Activated T-cell treated with anti-CD3 and anti-CD28 coated beads for 4 hours (primary cell): ENCODE measurements around the gene TIAM1.

Source experiments
- DNase-seq: peaks from one replicate; pipeline ENCODE4 v3.0.0-alpha.2; 2020

The TIAM1 gene, protein sequence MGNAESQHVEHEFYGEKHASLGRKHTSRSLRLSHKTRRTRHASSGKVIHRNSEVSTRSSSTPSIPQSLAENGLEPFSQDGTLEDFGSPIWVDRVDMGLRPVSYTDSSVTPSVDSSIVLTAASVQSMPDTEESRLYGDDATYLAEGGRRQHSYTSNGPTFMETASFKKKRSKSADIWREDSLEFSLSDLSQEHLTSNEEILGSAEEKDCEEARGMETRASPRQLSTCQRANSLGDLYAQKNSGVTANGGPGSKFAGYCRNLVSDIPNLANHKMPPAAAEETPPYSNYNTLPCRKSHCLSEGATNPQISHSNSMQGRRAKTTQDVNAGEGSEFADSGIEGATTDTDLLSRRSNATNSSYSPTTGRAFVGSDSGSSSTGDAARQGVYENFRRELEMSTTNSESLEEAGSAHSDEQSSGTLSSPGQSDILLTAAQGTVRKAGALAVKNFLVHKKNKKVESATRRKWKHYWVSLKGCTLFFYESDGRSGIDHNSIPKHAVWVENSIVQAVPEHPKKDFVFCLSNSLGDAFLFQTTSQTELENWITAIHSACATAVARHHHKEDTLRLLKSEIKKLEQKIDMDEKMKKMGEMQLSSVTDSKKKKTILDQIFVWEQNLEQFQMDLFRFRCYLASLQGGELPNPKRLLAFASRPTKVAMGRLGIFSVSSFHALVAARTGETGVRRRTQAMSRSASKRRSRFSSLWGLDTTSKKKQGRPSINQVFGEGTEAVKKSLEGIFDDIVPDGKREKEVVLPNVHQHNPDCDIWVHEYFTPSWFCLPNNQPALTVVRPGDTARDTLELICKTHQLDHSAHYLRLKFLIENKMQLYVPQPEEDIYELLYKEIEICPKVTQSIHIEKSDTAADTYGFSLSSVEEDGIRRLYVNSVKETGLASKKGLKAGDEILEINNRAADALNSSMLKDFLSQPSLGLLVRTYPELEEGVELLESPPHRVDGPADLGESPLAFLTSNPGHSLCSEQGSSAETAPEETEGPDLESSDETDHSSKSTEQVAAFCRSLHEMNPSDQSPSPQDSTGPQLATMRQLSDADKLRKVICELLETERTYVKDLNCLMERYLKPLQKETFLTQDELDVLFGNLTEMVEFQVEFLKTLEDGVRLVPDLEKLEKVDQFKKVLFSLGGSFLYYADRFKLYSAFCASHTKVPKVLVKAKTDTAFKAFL (N-terminal part only)

DNA sequence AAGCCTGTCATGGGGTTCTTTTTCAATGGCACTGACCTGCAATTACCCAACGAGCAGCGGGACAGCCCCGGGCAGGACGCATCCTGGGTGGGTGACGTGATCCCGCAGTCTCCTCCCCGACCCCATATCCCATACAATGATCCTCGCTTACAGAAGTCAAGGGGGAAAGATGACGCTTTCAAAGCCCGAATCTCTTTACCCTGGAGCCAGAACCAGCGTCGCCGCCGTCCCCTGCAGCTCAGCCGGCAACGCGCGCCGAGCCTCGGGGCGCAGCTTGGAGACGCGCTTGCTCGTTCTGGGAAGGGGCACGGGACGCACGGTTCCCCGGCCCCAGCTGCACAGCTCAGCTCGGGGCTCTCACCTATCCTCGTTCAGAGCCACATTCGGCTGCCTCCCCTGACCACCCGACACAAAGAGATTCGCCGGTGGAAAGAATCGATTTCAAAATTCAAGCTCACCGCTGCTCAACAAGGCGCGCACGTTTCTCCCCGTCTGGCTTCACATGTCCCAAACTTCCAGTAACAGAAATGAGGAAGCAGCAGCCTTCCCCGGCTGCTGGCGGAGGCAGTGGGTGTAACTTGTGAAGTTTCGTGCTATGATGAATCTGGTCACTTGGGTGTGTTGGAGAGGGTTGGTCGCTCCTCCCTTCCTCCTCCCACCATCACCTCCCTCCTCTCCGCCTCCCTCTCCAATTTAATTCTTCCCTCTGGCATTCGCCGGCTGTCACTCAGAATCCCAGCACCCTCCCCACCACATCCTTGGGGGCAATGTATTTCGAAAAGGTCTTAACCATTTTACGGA lies at the start of gene TIAM1:
TSS of gene TIAM1 (minus strand) at position 582 of the 801 bp plus-strand sequence. CDS start 77,289 bp downstream, outside the sequence.
- DNase-seq: no peak

DNA sequence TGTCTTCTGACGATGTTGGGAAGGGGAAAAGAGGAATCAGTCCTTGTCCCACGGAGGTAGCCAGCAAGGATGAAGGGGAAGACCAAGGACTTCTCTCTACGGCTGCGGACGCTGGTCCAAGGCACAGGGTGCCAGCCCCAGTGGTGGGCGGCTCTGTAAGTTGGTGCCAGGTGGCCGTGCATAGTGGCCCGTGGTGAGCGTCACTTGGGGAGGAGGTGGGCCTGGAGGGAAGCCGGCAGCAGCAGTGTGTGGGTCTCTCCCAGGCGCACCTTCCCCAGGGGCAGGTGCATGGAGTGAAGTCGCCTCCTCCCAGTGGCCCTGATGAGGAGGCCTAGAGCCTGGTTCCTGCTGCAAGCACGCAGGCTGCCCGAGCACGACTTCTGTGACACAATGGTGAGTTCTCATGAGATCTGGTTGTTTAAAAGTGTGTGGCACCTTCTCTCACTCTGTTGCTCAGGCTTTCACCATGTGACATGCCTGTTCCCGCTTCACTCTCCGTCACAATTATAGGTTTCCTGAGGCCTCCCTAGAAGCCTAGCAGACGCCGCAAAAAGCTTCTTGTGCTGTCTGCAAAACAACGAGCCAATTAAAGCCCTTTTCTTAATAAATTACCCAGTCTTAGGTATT lies 43.6 kb upstream of the TIAM1 start:
- DNase-seq: no peak

DNA sequence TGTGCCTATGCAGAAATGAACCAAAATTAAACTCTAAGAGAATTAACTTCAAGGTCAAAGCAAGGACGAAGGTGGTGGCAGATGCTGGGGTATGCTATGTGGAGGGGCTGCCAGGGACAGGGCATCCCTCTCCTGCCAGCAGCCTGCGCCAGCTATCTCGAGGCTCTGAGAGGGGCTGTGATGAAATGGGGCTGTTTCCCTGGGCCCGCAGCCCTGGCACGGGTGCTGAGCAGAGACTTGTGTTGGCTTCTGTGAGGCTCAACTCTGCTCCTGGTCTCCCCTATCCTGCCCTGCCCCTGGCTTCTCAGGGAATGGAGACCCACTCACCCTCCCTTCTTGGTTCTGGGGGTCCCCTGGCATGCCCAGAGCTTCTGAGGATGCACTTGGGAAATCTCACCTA lies 41.9 kb upstream of the TIAM1 start:
- DNase-seq: no peak

DNA sequence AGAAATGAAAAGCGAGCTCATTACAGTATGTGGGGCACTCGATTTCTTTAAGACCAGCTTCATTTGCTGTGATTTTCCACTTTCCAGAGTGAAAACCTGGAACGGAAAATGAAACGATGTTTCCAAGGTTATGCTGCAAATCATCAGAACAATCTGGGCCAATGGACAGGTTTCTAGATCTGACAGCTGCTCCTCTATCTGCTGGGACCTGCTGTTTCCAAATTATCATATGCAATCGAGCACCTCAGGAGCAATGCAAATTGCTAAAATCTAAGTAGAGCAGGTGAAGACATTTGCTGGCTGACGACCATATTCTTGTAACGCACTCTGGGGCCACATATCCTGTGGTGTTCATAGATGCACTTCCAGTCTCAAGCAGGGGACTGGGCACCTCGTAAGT lies 39.7 kb upstream of the TIAM1 start:
- no peak for DNase-seq

DNA sequence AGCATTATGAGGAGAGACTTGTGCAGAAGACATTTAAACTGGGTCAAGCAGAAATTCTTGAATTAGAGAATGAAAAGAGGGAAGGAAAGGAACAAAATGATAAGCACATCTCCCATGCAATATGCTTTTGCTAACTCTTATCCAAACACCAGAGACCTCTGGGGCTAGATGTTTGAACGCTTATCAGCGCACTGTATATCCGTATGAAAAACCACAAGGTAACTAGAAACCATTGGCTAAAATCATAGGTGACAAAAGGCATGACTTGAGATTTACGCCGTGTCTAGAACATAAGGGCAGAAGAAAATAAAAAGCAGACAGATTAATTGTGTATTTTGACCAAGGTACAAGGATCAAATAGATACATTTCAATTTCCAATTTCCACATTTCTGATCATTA lies 38.0 kb upstream of the TIAM1 start:
- DNase-seq: no peak

DNA sequence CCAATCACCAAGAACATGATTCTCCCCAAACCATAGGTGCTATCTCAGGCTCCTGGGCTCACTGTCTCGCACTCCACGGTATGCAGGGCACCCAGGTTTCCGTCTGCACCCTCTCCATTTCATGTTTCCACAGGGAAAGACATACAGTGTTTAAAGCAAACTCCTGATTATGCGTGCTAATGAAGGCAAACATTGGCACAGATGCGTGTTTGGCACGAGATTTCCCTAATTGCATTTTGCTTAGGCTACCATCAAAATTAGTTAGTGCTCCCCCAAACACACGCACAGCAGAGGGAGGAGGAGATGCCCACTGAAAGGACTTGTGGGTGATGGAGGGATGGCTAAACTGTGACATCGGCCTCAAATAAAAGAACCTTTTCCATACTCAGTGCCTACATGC lies 32.2 kb upstream of the TIAM1 start:
- no peak for DNase-seq

DNA sequence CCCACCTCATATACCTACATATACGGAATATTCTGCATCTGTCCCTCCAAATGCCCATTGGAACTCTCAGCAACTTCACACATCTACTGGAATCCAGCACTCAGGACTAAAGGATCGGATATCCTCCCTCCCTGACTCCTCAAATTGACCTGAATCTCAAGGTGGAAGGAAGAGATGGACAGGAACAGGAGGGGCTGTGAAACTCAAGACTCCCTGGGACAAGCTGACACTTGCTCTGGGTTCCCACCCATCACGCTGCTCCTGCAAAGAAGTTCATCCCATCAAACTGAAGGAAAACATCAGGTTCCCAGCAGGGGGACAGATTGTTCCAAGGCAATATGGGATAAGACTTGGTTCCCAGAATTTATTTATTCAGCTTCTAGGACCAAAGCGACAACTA lies 30.3 kb upstream of the TIAM1 start:
- no peak for DNase-seq

DNA sequence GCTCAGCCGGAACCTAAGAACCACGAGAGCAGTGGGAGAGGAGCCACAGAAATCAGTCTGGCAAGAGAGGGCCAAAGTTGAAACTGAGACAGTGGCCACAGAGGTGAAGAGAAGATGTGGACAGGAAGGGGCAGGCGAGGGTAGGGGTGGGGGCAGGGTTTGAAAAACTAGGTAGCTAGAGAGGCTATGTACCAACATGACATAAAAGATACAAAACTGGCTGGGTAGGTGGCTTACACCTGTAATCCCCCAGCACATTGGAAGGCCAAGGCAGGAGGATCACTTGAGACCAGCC lies 28.4 kb upstream of the TIAM1 start:
- DNase-seq: no peak

DNA sequence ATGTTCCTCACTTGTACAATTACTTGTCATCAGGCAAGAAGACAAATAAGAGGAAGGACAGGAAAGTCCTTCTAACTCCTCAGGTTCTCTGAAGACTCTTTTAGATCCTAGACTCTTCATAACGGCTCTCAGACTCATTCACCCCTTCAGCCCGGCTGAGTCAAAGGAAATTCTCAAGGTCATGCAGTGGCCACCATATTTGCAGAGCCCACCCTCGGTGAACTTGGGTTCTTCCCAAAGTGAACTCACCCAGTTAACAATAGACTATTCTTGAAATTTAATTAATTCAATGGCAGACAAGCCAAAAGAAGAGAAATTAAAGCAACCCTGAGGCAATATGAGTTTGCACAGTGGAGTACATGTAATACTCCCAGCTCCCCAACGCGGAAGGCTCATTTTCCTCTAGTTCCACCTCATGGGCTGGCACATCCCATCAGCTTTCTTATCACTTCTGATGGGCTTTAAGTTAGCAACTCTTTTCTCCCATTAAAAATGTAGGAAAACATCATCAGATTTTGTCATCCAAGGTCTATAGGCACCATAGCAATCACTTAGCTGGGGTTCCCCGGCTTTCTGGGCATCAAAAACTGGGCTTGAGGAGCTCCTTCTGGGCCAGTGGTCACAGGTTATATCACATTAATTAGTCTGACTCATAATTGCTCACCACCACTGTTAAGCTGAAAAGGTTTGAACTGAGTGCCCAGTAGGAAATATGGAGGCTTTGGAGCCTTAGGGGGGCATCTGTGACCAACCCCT lies 27.8 kb upstream of the TIAM1 start:
- no peak for DNase-seq

DNA sequence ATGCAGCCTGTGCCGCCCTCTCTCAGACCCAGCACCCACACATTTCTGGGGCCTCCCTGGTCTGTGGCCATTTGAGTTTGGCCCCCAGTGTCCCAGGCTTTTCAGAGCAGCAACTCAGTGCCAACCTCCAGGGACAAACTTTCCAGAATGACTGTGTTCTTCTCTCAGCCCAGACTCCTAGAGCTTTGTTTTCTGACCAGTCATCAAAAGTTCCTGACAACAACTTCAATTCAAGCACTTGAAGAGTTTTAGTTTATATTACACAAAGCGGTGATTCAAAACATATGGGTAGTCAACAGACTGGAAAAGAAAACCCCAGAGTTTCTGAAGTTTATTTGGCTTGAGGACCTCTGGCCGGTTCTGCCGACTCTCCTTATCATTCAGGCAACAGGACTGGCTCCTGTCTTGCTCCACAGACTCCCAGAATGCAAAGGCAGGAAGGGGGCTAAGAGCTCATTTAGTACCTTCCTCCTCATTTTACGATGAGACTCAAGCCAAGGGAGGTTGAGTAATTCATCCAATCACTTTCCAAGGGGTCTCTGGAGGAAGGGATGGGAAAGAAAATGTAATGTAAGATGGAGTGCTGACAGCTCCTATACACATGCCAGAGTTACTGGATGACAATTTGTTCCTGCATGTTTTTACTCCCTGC lies 27.0 kb upstream of the TIAM1 start:
- DNase-seq: no peak

DNA sequence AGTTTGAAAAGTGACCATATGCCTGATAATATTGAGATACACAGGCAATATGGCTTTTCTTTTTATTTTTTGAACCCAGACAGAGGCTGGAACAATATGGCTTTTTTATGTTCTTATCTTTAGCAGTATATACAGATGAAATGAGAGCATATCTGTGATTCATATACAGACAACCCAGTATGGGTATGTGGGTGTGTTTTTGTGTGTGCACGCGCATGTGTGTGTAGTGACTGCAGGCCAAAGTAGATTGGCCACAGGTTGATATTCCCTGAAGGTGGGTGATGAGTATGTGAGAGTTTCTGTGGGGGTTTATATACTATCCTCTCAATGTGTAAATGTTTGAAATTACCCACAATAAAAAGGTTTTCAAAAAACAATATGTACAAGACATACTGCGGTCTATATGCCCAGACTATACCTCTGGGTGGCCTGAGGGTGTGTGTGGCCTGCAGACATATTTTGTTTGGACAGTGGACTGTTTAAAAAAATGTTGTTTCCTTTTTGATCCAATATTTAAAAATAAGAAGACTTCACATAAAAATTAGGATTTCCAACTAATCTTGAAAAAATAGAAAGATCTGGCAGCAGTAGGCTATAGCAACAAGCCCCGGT lies 26.3 kb upstream of the TIAM1 start:
- DNase-seq: no peak

DNA sequence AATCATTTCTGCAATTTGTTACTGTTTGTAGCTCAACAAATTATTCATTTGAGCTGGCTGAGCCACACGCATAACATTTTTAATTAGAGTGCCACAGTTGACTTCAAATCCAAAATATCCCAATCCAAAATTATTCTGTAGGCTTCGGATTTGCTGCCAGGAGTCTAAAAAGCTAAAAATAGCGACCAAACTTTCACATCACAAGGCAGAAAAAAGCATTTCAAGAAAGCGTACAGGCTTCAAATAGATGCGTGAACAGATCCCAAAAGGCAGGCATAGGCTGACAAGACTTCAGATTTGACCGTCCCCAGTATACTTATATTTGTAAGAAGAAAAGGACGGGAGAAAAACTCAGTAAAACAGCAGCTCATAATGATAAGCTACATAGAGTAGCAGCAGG lies 24.3 kb upstream of the TIAM1 start:
- no peak for DNase-seq

DNA sequence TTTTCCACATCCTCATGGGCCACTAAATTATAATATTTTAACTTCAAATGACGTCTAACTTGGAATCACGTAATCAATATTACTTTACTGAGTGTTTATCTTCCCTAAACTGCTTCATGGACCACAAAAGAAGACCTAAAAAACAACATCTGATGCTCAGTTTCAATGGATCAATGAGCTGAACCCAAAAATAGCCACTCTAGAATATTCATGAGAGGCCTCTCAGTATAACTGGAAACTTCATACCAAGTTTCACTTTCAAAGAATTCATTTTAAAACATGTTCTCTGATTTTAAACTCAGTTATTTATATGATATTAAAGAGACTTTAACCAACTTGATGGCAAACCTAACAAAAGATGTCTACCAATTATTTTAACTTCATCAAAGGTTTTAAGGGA lies 23.7 kb upstream of the TIAM1 start:
- no peak for DNase-seq

DNA sequence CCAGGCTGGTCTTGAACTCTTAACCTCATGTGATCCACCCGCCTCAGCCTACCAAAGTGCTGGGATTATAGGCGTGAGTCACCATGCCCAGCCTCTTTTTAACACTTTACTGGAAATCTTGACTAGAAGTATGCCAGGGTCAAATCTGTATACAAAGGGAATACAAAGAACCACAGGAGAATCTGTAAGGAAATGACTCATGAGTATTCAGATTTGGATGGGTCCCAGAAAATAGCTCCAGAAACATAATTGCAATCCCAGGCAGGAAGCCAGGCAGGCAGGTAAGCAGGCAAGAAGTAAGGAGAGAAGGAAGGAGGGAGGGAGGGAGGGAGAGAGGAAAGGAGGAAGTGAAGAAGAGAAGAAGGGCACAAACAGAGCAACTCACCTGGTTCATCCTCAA lies 22.8 kb upstream of the TIAM1 start:
- no peak for DNase-seq

DNA sequence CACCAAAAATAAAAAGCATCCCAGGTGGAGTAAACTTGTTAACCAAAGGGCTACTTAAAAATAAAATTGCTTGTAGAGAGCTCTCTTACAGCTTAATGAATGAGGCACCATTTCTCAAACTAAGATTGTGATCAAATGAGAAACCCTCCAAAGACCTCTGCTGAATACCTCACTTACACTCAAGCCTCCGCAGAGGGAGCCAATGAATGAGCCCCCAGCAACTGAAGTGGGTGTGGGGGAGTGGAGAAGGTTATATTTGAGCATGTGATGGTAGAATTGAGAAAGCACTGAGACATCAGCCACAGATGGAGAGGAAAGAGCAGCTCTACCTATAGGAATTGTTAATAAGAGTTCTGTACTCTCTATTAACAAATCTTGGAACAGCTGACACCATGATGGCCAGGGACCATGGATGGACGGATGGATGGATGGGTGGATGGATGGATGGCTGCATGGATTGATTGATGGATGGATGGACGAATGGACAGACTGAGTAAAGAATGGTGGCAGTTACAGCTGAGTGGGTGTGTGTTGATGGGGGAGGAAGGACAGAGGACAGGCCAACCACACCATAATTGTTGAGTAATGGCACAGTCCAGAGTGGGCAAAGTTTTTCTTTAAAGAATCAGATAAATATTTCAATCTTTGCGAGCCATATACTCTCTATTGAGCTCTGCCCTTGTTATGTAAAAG lies 20.3 kb upstream of the TIAM1 start:
- no peak for DNase-seq

DNA sequence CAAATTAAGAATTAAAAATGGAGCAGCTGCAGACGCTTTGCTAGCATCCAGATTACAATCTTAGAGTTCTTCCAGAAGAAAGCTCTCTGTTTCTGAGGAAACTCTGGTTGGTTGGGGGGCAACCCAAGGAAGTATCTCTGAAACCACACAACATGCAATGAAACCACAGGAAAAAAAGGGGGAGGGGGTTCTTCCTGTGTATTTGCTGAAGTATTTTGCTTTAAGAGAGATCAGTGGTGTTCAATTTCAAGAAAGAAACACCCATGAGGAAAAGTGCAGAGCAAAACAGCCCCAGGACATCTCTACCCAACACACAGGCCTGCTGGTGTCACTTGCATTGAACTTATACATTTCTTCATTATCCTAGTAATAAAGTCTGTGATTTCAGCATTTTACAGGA lies 19.7 kb upstream of the TIAM1 start:
- no peak for DNase-seq

DNA sequence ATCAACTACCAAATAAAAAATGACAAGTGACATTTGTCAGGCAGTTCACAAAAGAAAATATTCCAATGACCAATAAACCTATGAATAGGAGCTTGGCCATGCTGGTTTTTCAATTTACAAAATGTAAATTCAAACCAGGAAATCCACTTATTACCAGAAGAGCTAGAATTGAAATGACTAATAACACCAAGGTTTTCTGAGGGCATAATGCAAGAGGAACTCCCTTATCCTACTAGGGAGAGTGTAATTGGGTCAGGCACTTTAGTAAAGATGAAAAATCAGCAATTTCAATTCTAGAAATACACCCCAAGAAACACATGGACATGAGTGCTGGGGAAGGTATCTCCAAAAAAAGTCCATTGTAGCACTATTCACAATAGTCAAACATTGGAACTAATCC lies 16.7 kb upstream of the TIAM1 start:
- no peak for DNase-seq

DNA sequence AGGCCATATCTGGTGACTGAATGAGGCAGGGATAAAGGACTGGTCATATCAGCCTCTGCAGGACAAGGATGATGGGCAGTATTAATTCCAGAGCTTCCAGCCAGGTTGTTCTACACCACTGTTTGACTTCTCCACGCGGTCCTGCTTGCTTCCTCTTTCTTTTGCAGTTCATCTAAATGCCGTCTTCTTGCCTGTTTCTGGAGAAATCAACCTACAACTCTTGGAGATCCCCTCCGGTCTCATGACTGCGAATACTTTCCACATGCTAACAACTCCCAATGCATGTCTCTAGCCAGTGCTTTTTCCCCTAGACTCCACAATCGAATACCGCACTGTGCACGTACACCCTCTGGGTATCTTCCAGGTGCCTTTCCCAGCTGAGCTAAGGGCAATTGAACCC lies 14.1 kb upstream of the TIAM1 start:
- no peak for DNase-seq

DNA sequence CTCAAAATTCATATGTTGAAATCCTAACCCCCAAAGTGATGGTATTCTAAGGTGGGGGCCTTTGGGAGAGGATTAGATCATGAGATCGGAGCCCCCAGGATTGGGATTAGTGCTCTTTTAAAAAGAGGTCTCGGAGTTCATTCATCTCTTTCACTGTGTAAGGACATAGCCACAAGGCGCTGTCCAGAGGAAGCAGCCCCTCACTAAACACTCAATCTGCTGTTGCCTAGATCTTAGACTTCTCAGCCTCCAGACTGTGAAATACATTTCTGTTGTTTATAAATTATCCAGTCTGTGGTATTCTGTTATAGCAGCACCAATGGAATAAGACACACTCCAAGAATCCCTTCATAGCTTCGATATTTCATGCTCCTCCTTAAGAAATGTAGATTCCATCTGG lies 12.4 kb upstream of the TIAM1 start:
- DNase-seq: no peak
